ENCODE measurements around the gene MYO7A.

MYO7A gene

GRCh38 chr11:77118086-77118485 lies 10.0 kb upstream of the MYO7A start:
- no peak overlapping the region for H3K4me3 ChIP-seq (replicated peaks; ENCODE audit: low read depth, low read length)
- no peak for DNase-seq (ENCODE audit: extremely low read depth, low read depth)
- TF ChIP-seq CTCF (IDR thresholded peaks at IDR 0.05; ENCODE audit: low read depth, low read length, missing control alignments) = no peak

GRCh38 chr11:77118971-77119370 lies 9.1 kb upstream of the MYO7A start:
- TF ChIP-seq CTCF (IDR thresholded peaks at IDR 0.05; ENCODE audit: low read depth, low read length, missing control alignments) = no peak

GRCh38 chr11:77119531-77119936 lies 8.5 kb upstream of the MYO7A start:
- no peak for TF ChIP-seq CTCF (IDR thresholded peaks at IDR 0.05; ENCODE audit: low read depth, low read length, missing control alignments)
- no peak for DNase-seq (ENCODE audit: extremely low read depth, low read depth)
- no peak overlapping the region for H3K4me3 ChIP-seq (replicated peaks; ENCODE audit: low read depth, low read length)

More at GRCh38 chr11:77118971-77119370, 9.1 kb upstream of the MYO7A start:
- no peak for DNase-seq (ENCODE audit: extremely low read depth, low read depth)
- H3K4me3 ChIP-seq (replicated peaks; ENCODE audit: low read depth, low read length) = no peak overlapping the region

GRCh38 chr11:77120571-77120970 lies 7.5 kb upstream of the MYO7A start:
- no peak for DNase-seq (ENCODE audit: extremely low read depth, low read depth)
- no peak overlapping the region for H3K4me3 ChIP-seq (replicated peaks; ENCODE audit: low read depth, low read length)
- no peak for TF ChIP-seq CTCF (IDR thresholded peaks at IDR 0.05; ENCODE audit: low read depth, low read length, missing control alignments)

GRCh38 chr11:77121096-77121640 lies 6.9 kb upstream of the MYO7A start:
- no peak overlapping the region for H3K4me3 ChIP-seq (replicated peaks; ENCODE audit: low read depth, low read length)
- no peak for DNase-seq (ENCODE audit: extremely low read depth, low read depth)
- TF ChIP-seq CTCF (IDR thresholded peaks at IDR 0.05; ENCODE audit: low read depth, low read length, missing control alignments) = no peak

GRCh38 chr11:77121876-77122575 lies 6.0 kb upstream of the MYO7A start:
- no peak for DNase-seq (ENCODE audit: extremely low read depth, low read depth)
- no peak for TF ChIP-seq CTCF (IDR thresholded peaks at IDR 0.05; ENCODE audit: low read depth, low read length, missing control alignments)
- H3K4me3 ChIP-seq (replicated peaks; ENCODE audit: low read depth, low read length) = no peak overlapping the region

Measured in HFF-Myc (cell line).